CD4-positive, alpha-beta T cell treated with Interleukin-15 for 1 hour (primary cell): Measurements from ENCODE around the gene GIGYF2.
A peak's percentile ranks its signal among the peaks of the same experiment; 100 is the strongest.

ENCODE experiments used
- DNase-seq: peaks from one replicate; pipeline ENCODE4 v3.0.0-alpha.2; 2020

GIGYF2 gene

GRCh38 chr2:232870018-232870765 lies 173.1 kb downstream of the GIGYF2 start, which contains the start of gene SNORC:
TSS of gene SNORC (plus strand) at chr2:232870264. CDS start at chr2:232870342, 78 bp downstream.
- DNase-seq: no peak

GRCh38 chr2:232870766-232871371 lies 173.7 kb downstream of the GIGYF2 start:
- no peak for DNase-seq

GRCh38 chr2:232871418-232871834 lies 174.3 kb downstream of the GIGYF2 start:
- no peak for DNase-seq

- no peak for DNase-seq
These were observed 175.0 kb downstream of the GIGYF2 start for GRCh38 chr2:232871835-232872736.

- DNase-seq: no peak
These were observed 175.7 kb downstream of the GIGYF2 start for GRCh38 chr2:232872826-232873225.

- DNase-seq: no peak
These were observed 176.3 kb downstream of the GIGYF2 start for GRCh38 chr2:232873292-232873908.

GRCh38 chr2:232873909-232874641 lies 176.9 kb downstream of the GIGYF2 start:
- DNase-seq: no peak

- no peak for DNase-seq
These were observed 177.6 kb downstream of the GIGYF2 start for GRCh38 chr2:232874677-232875223.

- no peak for DNase-seq
These were observed 178.4 kb downstream of the GIGYF2 start for GRCh38 chr2:232875256-232876121.

GRCh38 chr2:232876161-232876977 lies 179.2 kb downstream of the GIGYF2 start:
- DNase-seq: peak; percentile 22

- DNase-seq: no peak
These were observed 179.9 kb downstream of the GIGYF2 start for GRCh38 chr2:232876978-232877441.

- DNase-seq: no peak
These were observed 180.9 kb downstream of the GIGYF2 start for GRCh38 chr2:232877940-232878511.

- no peak for DNase-seq
These were observed 181.9 kb downstream of the GIGYF2 start for GRCh38 chr2:232878855-232879617.

- DNase-seq: no peak
These were observed 182.7 kb downstream of the GIGYF2 start for GRCh38 chr2:232879618-232880494.

- DNase-seq: no peak
These were observed 183.7 kb downstream of the GIGYF2 start for GRCh38 chr2:232880764-232881351.

- DNase-seq: no peak
These were observed 185.0 kb downstream of the GIGYF2 start for GRCh38 chr2:232882085-232882484.

GRCh38 chr2:232882505-232883115 lies 185.5 kb downstream of the GIGYF2 start:
- no peak for DNase-seq
